Endothelial cell of umbilical vein (primary cell): Measurements from ENCODE around the gene POLR2C.

Experiments
- EZH2 ChIP-seq: IDR thresholded peaks from 2 replicates; pipeline ENCODE4 v1.6.1; 2012; ENCODE audit warnings: borderline replicate concordance, low read depth, mild to moderate bottlenecking, moderate library complexity, low read length, inconsistent platforms; ENCODE audit not compliant: severe bottlenecking
- FOS ChIP-seq: IDR thresholded peaks from 2 replicates; pipeline ENCODE4 v1.6.1; 2011; ENCODE audit warnings: mild to moderate bottlenecking, low read length, moderate library complexity, borderline replicate concordance; ENCODE audit not compliant: insufficient read depth
- GATA2 ChIP-seq: IDR thresholded peaks from 2 replicates; pipeline ENCODE4 v1.7.0; 2011; ENCODE audit warnings: low read depth, mild to moderate bottlenecking, moderate library complexity, mixed read lengths, low read length; ENCODE audit not compliant: insufficient read length, insufficient read depth
- POLR2A ChIP-seq: IDR thresholded peaks from 2 replicates; pipeline ENCODE4 v1.6.1; 2012; ENCODE audit warnings: low read depth, mild to moderate bottlenecking, control low read depth, low read length
- POLR2AphosphoS5 ChIP-seq: IDR thresholded peaks from 2 replicates; pipeline ENCODE4 v1.6.1; 2012; ENCODE audit warnings: low read depth, mild to moderate bottlenecking, control low read depth, low read length, moderate library complexity; ENCODE audit not compliant: insufficient read depth
- TF ChIP-seq, protein P1 (sequence below), 2 donors: IDR thresholded peaks; 1 replicate in 1 of 2; 2 replicates in 1 of 2; pipeline ENCODE4 v1.5.1; 2011; ENCODE audit warnings: low read length in 2 of 2, mild to moderate bottlenecking in 2 of 2, moderate library complexity in 2 of 2, control low read depth in 1 of 2, inconsistent platforms in 1 of 2, low read depth in 1 of 2; ENCODE audit not compliant: insufficient read depth in 1 of 2; ENCODE audit errors: extremely low read depth in 1 of 2
- TF ChIP-seq, protein P2 (sequence below): IDR thresholded peaks from 2 replicates; pipeline ENCODE4 v1.6.1; 2011; ENCODE audit not compliant: insufficient read depth, insufficient read length

- TF ChIP-seq POLR2A (no peak), EZH2 (no peak), FOS (no peak), GATA2 (no peak), POLR2AphosphoS5 (no peak)
- TF ChIP-seq, protein P1, sequence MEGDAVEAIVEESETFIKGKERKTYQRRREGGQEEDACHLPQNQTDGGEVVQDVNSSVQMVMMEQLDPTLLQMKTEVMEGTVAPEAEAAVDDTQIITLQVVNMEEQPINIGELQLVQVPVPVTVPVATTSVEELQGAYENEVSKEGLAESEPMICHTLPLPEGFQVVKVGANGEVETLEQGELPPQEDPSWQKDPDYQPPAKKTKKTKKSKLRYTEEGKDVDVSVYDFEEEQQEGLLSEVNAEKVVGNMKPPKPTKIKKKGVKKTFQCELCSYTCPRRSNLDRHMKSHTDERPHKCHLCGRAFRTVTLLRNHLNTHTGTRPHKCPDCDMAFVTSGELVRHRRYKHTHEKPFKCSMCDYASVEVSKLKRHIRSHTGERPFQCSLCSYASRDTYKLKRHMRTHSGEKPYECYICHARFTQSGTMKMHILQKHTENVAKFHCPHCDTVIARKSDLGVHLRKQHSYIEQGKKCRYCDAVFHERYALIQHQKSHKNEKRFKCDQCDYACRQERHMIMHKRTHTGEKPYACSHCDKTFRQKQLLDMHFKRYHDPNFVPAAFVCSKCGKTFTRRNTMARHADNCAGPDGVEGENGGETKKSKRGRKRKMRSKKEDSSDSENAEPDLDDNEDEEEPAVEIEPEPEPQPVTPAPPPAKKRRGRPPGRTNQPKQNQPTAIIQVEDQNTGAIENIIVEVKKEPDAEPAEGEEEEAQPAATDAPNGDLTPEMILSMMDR (IDR thresholded peaks at IDR 0.05; ENCODE audit: extremely low read depth in 1 of 2, insufficient read depth in 1 of 2, low read depth in 1 of 2, low read length in 2 of 2): no peak
- TF ChIP-seq, protein P2, sequence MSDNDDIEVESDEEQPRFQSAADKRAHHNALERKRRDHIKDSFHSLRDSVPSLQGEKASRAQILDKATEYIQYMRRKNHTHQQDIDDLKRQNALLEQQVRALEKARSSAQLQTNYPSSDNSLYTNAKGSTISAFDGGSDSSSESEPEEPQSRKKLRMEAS: no peak
Measured at GRCh38 chr16:57432989-57433388, 29.5 kb upstream of the POLR2C start.
